ENCODE measurements around the gene FYCO1.
"Not testable (repeated sequence)": the region's sequence is repeated elsewhere in the genome, so short reads cannot be mapped to it uniquely, and the experiment has no call there.

The FYCO1 gene

DNA sequence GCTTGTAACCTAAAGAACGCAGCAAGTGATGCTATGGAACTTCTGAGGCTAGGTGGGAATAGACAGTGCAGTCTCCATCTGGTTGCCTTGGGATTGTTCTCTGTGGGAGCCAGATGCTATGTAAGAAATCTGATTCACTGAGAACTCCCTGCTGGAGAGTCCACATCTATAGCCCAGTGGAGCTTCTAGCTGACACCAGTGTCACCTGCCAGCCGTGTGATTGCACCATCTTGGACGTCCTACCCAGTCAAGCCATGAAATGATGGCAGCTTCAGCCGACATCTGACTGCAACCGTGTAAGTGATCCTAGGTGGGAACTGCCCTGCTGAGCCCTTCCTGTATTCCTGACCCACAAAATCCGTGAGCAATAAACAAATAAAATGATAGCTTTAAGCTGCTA lies 12.4 kb upstream of the FYCO1 start:
- Histone ChIP-seq H3K79me1 (replicated peaks; ENCODE audit: low read length, poor library complexity, severe bottlenecking) (no peaks in the 10 kb centered on the region), H2BK15ac (ENCODE audit: low read depth, poor library complexity, severe bottlenecking) (no peak overlapping the region), H2AFZ (ENCODE audit: low read depth, low read length) (no peak overlapping the region), H3K9ac (ENCODE audit: low read length) (no peak overlapping the region), H3K4me3 (ENCODE audit: insufficient read depth in 1 of 2, low read depth in 1 of 2, low read length in 2 of 2) (no peak overlapping the region), H3K23ac (ENCODE audit: low read length in 2 of 2) (no peak overlapping the region), H2BK12ac (ENCODE audit: low read length in 2 of 2) (peak overlapping the region in 1 of 2 experiments; percentile 10), H2BK120ac (ENCODE audit: low read depth, low read length) (no peak overlapping the region), H3K27ac (ENCODE audit: low read length, poor library complexity, severe bottlenecking) (no peak overlapping the region), H3K4me1 (ENCODE audit: control insufficient read depth, insufficient read depth, low read depth, low read length) (no peaks in the 10 kb centered on the region), H4K8ac (ENCODE audit: low read length) (no peak overlapping the region), H2BK5ac (ENCODE audit: low read depth, low read length, poor library complexity, severe bottlenecking) (no peak overlapping the region), H3K4me2 (ENCODE audit: low read length, poor library complexity, severe bottlenecking) (no peak overlapping the region), H3K4ac (ENCODE audit: low read depth in 1 of 2, low read length in 2 of 2) (no peak overlapping the region), H3K27me3 (ENCODE audit: control insufficient read depth in 1 of 2, insufficient read depth in 1 of 2, low read length in 2 of 2) (peaks cover 0 to 9% of the 10 kb centered on the region in 2 experiments), H4K91ac (ENCODE audit: low read length) (no peak overlapping the region), H2AK5ac (ENCODE audit: low read length, severe bottlenecking) (no peak overlapping the region), H3K36me3 (ENCODE audit: control insufficient read depth in 1 of 2, insufficient read depth in 2 of 2, low read depth in 1 of 2, low read length in 2 of 2) (no peaks in the 10 kb centered on the region), H3K18ac (ENCODE audit: low read depth in 1 of 2, low read length in 2 of 2) (no peak overlapping the region), H3K9me3 (ENCODE audit: control insufficient read depth, low read length) (no peaks in the 10 kb centered on the region), H3K14ac (ENCODE audit: low read length in 2 of 2) (no peak overlapping the region)
- no peak for DNase-seq
- 94% methylated on average over 5 of the region's 6 CpGs for WGBS

- H3K18ac ChIP-seq (ENCODE audit: low read depth in 1 of 2, low read length in 2 of 2), result no peak overlapping the region
- H2BK15ac ChIP-seq (ENCODE audit: low read depth, poor library complexity, severe bottlenecking), result no peak overlapping the region
- H4K8ac ChIP-seq (ENCODE audit: low read length), result no peak overlapping the region
- no peak overlapping the region for H3K4me2 ChIP-seq (ENCODE audit: low read length, poor library complexity, severe bottlenecking)
- H2BK12ac ChIP-seq (ENCODE audit: low read length in 2 of 2), result no peak overlapping the region
- no peak overlapping the region for H2AK5ac ChIP-seq (ENCODE audit: low read length, severe bottlenecking)
- no peak for DNase-seq
- H2BK120ac ChIP-seq (ENCODE audit: low read depth, low read length), result no peak overlapping the region
- no peaks in the 10 kb centered on the region for H3K79me1 ChIP-seq (replicated peaks; ENCODE audit: low read length, poor library complexity, severe bottlenecking)
- no peak overlapping the region for H3K14ac ChIP-seq (ENCODE audit: low read length in 2 of 2)
- no peak overlapping the region for H2BK5ac ChIP-seq (ENCODE audit: low read depth, low read length, poor library complexity, severe bottlenecking)
- no peak overlapping the region for H2AFZ ChIP-seq (ENCODE audit: low read depth, low read length)
- H3K27me3 ChIP-seq (ENCODE audit: control insufficient read depth in 1 of 2, insufficient read depth in 1 of 2, low read length in 2 of 2), result peaks cover 0 to 9% of the 10 kb centered on the region in 2 experiments
- H4K91ac ChIP-seq (ENCODE audit: low read length), result no peak overlapping the region
- no peak overlapping the region for H3K4ac ChIP-seq (ENCODE audit: low read depth in 1 of 2, low read length in 2 of 2)
- H3K9ac ChIP-seq (ENCODE audit: low read length), result peak overlapping the region; percentile 63
- no peaks in the 10 kb centered on the region for H3K4me1 ChIP-seq (ENCODE audit: control insufficient read depth, insufficient read depth, low read depth, low read length)
- H3K23ac ChIP-seq (ENCODE audit: low read length in 2 of 2), result no peak overlapping the region
- no peak overlapping the region for H3K4me3 ChIP-seq (ENCODE audit: insufficient read depth in 1 of 2, low read depth in 1 of 2, low read length in 2 of 2)
- H3K36me3 ChIP-seq (ENCODE audit: control insufficient read depth in 1 of 2, insufficient read depth in 2 of 2, low read depth in 1 of 2, low read length in 2 of 2), result no peaks in the 10 kb centered on the region
- no peaks in the 10 kb centered on the region for H3K9me3 ChIP-seq (ENCODE audit: control insufficient read depth, low read length)
- H3K27ac ChIP-seq (ENCODE audit: low read length, poor library complexity, severe bottlenecking), result no peak overlapping the region
Measured at GRCh38 chr3:46007280-46007679, 11.7 kb upstream of the FYCO1 start.

GRCh38 chr3:46006238-46007032 lies 10.8 kb upstream of the FYCO1 start:
- Histone ChIP-seq H2AFZ (ENCODE audit: low read depth, low read length) (no peak overlapping the region), H2BK12ac (ENCODE audit: low read length in 2 of 2) (no peak overlapping the region), H3K18ac (ENCODE audit: low read depth in 1 of 2, low read length in 2 of 2) (peak overlapping the region in 1 of 2 experiments; percentile 57), H2AK5ac (ENCODE audit: low read length, severe bottlenecking) (no peak overlapping the region), H2BK15ac (ENCODE audit: low read depth, poor library complexity, severe bottlenecking) (no peak overlapping the region), H3K14ac (ENCODE audit: low read length in 2 of 2) (no peak overlapping the region), H2BK5ac (ENCODE audit: low read depth, low read length, poor library complexity, severe bottlenecking) (no peak overlapping the region), H2BK120ac (ENCODE audit: low read depth, low read length) (no peak overlapping the region), H4K8ac (ENCODE audit: low read length) (no peak overlapping the region), H3K4me1 (ENCODE audit: control insufficient read depth, insufficient read depth, low read depth, low read length) (no peaks in the 10 kb centered on the region), H3K4me2 (ENCODE audit: low read length, poor library complexity, severe bottlenecking) (no peak overlapping the region), H3K27ac (ENCODE audit: low read length, poor library complexity, severe bottlenecking) (no peak overlapping the region), H3K4me3 (ENCODE audit: insufficient read depth in 1 of 2, low read depth in 1 of 2, low read length in 2 of 2) (peak overlapping the region in 1 of 2 experiments; percentile 17), H3K23ac (ENCODE audit: low read length in 2 of 2) (no peak overlapping the region), H3K27me3 (ENCODE audit: control insufficient read depth in 1 of 2, insufficient read depth in 1 of 2, low read length in 2 of 2) (peaks cover 0 to 2% of the 10 kb centered on the region in 2 experiments), H3K9ac (ENCODE audit: low read length) (peak overlapping the region; percentile 63), H3K9me3 (ENCODE audit: control insufficient read depth, low read length) (no peaks in the 10 kb centered on the region), H4K91ac (ENCODE audit: low read length) (no peak overlapping the region), H3K79me1 (replicated peaks; ENCODE audit: low read length, poor library complexity, severe bottlenecking) (no peaks in the 10 kb centered on the region), H3K4ac (ENCODE audit: low read depth in 1 of 2, low read length in 2 of 2) (no peak overlapping the region), H3K36me3 (ENCODE audit: control insufficient read depth in 1 of 2, insufficient read depth in 2 of 2, low read depth in 1 of 2, low read length in 2 of 2) (no peaks in the 10 kb centered on the region)
- DNase-seq, result peak; percentile 79
- WGBS, result 68% methylated on average over 4 of the region's 5 CpGs

DNA sequence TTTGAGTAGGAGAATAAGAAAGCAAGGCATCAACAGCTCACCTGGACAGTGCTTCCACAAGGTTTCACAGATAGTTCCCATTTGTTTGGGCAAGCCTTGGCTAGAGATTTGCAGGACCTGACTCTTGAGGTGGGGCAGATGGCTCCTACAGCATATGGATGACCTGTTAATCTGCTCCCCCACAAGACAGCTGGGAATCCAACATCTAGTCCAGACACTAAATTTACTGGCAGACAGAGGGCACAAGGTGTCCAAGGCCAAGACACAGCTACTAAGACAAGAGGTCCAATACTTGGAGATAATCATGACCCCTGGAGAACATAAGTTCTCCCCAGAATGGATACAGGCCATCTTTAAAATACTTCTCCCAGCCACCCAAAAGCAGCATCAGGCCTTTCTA lies 8.1 kb upstream of the FYCO1 start:
- DNase-seq; H3K18ac ChIP-seq (ENCODE audit: low read depth in 1 of 2, low read length in 2 of 2); H2BK15ac ChIP-seq (ENCODE audit: low read depth, poor library complexity, severe bottlenecking): not testable (repeated sequence)

More for the DNA sequence above, 8.1 kb upstream of the FYCO1 start:
- not testable (repeated sequence) for H2BK120ac ChIP-seq (ENCODE audit: low read depth, low read length); H3K4me1 ChIP-seq (ENCODE audit: control insufficient read depth, insufficient read depth, low read depth, low read length); H3K4ac ChIP-seq (ENCODE audit: low read depth in 1 of 2, low read length in 2 of 2); H2AK5ac ChIP-seq (ENCODE audit: low read length, severe bottlenecking); H3K4me3 ChIP-seq (ENCODE audit: insufficient read depth in 1 of 2, low read depth in 1 of 2, low read length in 2 of 2); H4K91ac ChIP-seq (ENCODE audit: low read length); H3K36me3 ChIP-seq (ENCODE audit: control insufficient read depth in 1 of 2, insufficient read depth in 2 of 2, low read depth in 1 of 2, low read length in 2 of 2); H3K23ac ChIP-seq (ENCODE audit: low read length in 2 of 2); H2AFZ ChIP-seq (ENCODE audit: low read depth, low read length); H3K4me2 ChIP-seq (ENCODE audit: low read length, poor library complexity, severe bottlenecking); H2BK5ac ChIP-seq (ENCODE audit: low read depth, low read length, poor library complexity, severe bottlenecking); H3K9ac ChIP-seq (ENCODE audit: low read length); H3K79me1 ChIP-seq (replicated peaks; ENCODE audit: low read length, poor library complexity, severe bottlenecking); H3K14ac ChIP-seq (ENCODE audit: low read length in 2 of 2); H4K8ac ChIP-seq (ENCODE audit: low read length); H3K27ac ChIP-seq (ENCODE audit: low read length, poor library complexity, severe bottlenecking); H2BK12ac ChIP-seq (ENCODE audit: low read length in 2 of 2); H3K9me3 ChIP-seq (ENCODE audit: control insufficient read depth, low read length)
- H3K27me3 ChIP-seq (ENCODE audit: control insufficient read depth in 1 of 2, insufficient read depth in 1 of 2, low read length in 2 of 2), result peaks cover 0 to 11% of the 10 kb centered on the region in 2 experiments

Data from mesenchymal stem cell (in vitro differentiated cells and primary cell).